HG03066 (cell line): ENCODE measurements around the gene PFKFB4.
"Not testable (repeated sequence)": the region's sequence is repeated elsewhere in the genome, so short reads cannot be mapped to it uniquely, and the experiment has no call there.

Source experiments
- ATAC-seq: cut with Tn5 transposase; IDR thresholded peaks from one replicate; pipeline ENCODE4 v1.9.1; 2021; ENCODE audit warnings: low read depth; ENCODE audit not compliant: unreplicated experiment

The PFKFB4 gene

GRCh38 chr3:48535578-48535977, 21.0 kb downstream of the PFKFB4 start:
- no peak for ATAC-seq

DNA sequence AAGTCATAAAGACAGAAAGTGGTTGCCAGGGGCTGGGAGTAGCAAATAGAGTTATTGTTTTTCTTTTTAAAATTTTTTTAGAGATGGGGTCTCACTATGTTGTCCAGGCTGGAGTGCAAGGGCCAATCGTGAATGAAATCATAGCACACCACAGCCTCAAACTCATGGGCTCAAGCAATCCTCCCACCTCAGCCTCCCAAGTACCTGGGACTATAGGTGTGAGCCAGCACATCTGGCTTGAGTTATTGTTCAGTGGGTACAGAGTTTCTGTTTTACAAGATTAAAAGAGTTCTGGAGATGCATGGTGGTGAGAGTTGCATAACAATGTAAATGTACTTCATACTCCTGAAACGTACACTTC, 23.6 kb downstream of the PFKFB4 start:
- no peak for ATAC-seq

DNA sequence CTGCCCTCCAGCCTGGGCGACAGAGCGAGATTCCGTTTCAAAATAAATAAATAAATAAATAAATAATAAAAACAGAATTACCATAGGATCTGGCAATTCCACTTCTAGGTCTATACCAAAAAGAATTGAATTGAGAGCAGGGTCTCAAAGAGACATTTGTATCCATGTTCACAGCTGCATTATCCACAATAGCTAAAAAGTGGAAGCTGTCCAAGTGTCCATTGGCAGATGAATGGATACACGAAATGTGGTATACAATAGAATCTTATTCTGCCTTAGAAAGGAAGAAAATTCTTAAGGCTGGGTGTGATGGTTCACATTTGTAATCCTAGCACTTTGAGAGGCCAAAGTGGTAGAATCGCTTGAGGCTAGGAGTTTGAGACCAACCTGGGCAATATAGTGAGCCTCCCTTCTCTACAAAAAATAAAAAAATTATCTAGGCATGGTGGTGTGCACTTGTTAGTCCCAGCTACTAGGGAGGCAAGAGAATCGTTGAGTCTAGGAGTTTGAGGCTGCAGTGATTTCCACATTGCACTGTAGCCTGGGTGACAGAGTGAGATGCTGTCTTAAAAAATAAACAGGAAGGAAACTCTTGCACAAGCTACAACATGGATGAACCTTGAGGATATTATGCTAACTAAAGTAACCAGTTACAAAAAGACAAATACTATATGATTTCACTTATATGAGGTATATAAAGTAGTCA, 24.2 kb downstream of the PFKFB4 start:
- ATAC-seq, result no peak

- not testable (repeated sequence) for ATAC-seq
These were observed 25.9 kb downstream of the PFKFB4 start for GRCh38 chr3:48530701-48531100.

DNA sequence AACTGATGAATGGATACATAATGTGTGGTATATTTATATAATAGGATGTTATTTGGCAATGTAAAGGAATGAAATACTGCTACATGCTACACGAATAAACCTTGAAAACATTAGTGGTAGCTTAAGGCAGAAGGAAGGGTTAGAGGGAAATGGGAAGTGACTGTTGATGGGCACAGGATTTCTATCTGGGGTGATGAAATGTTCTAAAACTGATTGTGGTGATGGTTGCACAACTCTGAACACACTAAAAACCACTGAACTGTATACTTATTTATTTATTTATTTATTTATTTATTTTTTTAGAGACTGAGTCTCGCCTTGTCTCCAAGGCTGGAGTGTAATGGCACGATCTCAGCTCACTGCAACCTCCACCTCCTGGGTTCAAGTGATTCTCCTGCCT, 27.8 kb downstream of the PFKFB4 start:
- ATAC-seq, result no peak

GRCh38 chr3:48528048-48528447, 28.6 kb downstream of the PFKFB4 start:
- ATAC-seq, result no peak

DNA sequence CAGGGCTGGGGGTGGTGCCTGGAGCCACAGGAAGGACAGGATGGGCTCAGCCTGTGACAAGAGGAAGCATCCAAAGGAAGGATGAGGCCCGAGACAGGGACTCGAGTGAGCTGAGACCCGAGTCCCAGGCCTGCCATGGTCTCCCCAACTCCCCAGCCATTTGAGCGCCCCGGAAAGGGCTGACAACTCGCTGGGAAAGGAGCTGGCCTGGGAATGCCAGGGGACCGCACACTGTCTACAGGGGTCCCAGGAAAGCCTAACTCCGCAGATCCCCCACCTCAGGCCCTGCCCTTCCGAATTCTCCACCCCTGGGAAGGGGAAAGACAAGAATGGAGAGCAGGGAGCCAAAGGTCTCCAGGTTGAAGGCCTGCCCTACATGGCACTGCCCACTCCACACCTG, 31.6 kb downstream of the PFKFB4 start:
- ATAC-seq, result no peak

GRCh38 chr3:48521635-48522034, 35.0 kb downstream of the PFKFB4 start:
- ATAC-seq, result no peak

DNA sequence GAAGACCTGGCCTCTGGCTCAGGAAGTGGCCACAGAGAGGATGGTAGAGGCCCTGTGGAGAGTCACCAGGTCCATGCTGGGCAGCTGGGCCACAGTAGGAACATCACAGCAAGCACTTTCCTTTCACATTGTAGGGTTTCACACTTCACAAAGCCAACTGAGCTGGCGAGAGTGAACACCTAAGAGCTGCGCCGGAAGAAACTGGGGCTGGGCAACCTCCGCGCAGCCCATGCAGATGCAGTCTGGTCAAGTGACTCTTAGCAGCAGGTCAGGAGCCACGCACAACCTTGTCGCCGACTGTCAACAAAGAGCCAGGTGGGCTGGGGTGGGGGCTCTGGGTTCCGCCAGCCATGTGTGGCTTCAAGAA, 37.3 kb downstream of the PFKFB4 start:
- ATAC-seq, result no peak

DNA sequence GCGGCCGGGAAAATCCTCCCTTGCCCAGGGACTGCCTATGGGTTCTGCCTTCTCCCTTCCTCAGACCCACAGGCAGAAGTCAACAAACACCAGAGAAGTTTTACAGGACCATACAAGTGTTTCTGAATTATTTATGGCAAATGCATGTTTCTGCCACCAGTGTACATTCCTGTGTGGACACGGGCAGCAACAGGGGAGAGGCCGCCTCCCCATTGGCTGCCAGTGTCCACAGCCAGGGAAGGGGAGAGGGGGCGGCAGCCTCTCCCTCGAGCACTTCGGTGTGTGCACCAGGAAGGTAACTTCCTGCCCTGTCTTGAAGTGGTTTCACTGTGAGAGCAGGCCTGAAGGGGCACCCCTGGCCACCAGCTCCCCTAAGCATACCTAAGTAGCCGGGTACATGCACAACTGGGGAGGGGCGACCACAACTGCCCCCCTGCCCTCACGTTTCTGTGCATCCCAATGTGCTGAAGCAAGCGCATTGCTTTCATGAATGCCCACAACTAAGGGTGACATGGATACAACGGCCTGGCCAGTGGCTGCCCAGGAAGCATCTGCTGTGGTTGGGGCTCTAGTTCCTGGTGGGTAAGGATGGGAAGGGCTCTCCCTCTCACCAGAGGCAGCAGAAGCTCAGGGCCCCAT, 37.8 kb downstream of the PFKFB4 start:
- no peak for ATAC-seq

DNA sequence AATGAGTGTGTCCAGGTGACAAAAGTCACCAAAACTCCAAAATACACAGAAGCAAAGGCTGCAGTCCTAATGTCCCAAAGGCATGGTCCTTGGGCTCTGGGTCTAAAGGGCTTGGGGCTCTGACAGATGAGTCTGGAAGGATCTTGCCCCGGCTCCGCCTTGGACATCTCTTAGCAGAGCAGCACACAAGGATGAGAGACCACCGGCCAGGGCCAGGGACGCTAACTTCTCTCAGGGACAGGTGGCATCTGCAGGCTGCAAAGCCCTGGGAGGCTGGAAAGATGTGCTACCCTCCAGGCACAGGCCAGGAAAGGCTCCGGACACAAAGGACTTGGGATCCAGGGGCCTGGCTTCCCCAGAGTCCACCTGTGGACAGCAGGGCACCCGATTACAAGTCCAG, 38.5 kb downstream of the PFKFB4 start:
- ATAC-seq, result no peak

GRCh38 chr3:48516571-48516970, 40.0 kb downstream of the PFKFB4 start:
- ATAC-seq, result no peak

DNA sequence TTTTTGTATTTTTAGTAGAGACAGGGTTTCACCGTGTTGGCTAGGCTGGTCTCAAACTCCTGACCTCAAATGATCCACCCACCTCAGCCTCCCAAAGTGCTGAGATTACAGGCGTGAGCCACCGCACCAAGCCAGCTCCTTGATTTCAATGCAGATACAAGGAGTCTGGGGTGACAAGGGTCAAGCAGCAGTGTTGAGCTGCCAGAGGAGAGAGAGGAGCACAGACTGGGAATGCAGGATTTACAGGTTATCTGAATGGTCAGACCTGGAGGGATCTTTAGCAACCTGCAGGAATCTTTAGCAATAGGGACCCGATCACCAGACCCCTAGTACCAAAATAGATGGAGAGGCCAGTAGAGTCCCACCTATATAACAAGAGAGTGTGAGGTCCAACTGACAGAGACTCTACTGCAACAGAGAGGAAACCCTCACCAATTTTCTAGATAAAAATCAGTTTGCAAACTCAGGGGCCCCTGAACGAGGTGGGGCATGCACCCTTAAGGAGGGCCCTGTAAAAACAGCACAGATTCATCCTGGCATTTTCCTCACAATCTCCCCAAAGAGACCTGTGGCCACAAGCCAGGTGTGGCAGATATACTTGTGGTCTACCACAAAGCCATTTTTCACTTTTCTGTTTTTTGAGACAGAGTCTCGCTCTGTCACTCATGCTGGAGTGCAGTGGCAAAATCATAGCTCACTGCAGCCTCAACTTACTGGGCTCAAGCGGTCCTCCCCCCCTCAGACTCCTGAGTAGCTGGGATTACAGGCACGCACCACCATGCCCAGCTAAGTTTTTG, 42.0 kb downstream of the PFKFB4 start:
- ATAC-seq, result no peak

DNA sequence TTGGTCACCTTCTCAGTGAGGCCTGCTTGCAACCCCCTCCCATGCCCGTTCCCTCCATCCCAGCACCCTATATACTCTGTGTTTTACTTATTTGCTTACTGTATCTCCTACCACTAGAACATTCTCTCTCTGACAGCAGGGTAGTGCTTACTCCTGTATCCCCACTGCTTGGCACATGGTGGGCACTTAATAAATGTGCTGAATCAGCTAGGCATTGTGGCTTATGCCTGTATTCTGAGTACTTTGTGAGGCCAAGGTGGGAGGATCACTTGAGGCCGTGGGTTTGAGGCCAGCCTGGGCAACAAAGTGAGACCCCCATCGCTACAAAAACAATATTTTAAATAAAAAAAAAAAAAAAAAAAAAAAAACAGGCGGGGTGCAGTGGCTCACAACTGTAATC, 45.1 kb downstream of the PFKFB4 start:
- no peak for ATAC-seq

- no peak for ATAC-seq
These were observed 49.1 kb downstream of the PFKFB4 start for GRCh38 chr3:48507256-48508061.

- no peak for ATAC-seq
These were observed 50.6 kb downstream of the PFKFB4 start for GRCh38 chr3:48505968-48506504.

DNA sequence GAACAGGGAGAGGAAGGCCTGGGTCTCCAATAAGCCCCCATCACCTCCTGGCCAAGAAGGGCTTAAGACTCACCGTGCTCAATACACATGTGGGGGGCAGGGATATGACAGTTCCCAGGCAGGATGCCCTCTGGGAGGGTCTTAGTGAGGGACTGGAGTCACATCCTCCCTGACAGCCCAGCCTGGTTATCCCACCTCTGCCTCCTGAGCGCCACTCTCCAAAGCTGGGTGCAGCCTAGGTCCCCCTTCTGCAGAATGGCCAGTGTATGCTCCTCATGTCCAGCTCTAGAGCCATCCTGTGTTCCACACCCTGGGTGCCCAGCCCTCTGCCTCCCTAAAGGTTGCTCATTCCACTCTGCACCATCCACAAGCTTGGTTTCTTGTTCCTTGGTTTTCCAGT, 51.5 kb downstream of the PFKFB4 start:
- ATAC-seq, result no peak

- ATAC-seq, result peak; percentile 61
These were observed 52.3 kb downstream of the PFKFB4 start, which contains the start of gene SHISA5 for GRCh38 chr3:48504051-48504946. Gene SHISA5 (minus strand): TSS chr3:48504174. CDS start chr3:48504094, 80 bp downstream.

DNA sequence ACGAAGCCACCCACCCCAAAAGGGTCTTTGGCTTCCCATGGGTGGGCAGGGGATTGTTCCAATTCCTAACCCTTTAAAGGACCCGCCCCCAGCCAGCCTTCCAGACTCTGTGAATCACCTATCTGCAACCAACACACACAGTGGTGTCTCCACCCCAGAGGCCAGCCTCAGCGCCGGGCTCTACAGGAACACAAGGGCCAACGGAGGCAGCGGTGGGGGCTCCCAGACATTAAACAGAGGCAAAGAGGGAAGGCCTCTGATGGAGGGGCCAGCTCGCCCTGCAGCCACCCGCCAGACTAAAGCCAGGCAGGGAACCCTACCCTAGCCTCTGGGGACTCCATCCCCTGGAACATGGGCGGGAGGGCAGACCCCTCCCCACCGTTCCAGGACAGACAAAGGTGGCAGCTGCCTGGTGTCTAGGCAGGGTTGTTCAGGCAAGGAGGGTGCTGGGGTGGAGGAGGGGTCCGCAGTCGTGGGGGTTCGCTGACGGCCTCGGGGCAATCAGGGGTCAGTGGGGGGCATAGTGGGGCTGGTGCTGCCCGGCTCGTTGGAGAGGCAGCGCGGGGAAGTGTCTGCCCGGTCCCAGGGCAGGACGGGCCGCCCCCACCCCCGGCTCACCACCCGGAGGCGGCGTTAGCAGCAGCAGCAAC, 53.1 kb downstream of the PFKFB4 start:
- no peak for ATAC-seq
